Heart left ventricle (tissue), 16 donors: ENCODE measurements around the gene KCNS3. TPM values are rescaled to one million over a fixed set of nuclear protein-coding genes. Genes with fewer than 3 reads are reported as not detected.

ENCODE experiments used
- ATAC-seq, 4 donors: fragments of 200-7000 bp; cut with Tn5 transposase; one replicate each; pipeline ENCODE4 v1.9.1; 2020 to 2022; ENCODE audit warnings: moderate library complexity in 4 of 4, mild to moderate bottlenecking in 3 of 4, moderate number of reproducible peaks in 1 of 4
- DNase-seq, 5 donors: peaks; one replicate each; pipeline ENCODE4 v3.0.0-alpha.2; 2020
- H3K27ac ChIP-seq, 12 donors: fragments of 200-600 bp; sonication (generic) in 4 of 12; one replicate each; pipeline versions ENCODE4 v1.5.0 to v1.8.0; 2016 to 2022; ENCODE audit warnings: mild to moderate bottlenecking in 2 of 12
- H3K27me3 ChIP-seq, 9 donors: fragments of 200-600 bp; sonication (generic) in 2 of 9; one replicate each; pipeline versions ENCODE4 v1.5.1 to v1.8.0; 2016 to 2022; ENCODE audit warnings: mild to moderate bottlenecking in 3 of 9
- H3K36me3 ChIP-seq, 9 donors: fragments of 200-600 bp; sonication (generic) in 2 of 9; one replicate each; pipeline versions ENCODE4 v1.5.0 to v1.8.0; 2018 to 2022; ENCODE audit warnings: mild to moderate bottlenecking in 2 of 9
- H3K4me1 ChIP-seq, 12 donors: fragments of 200-600 bp; sonication (generic) in 4 of 12; one replicate each; pipeline versions ENCODE4 v1.5.0 to v1.8.0; 2016 to 2022; ENCODE audit warnings: mild to moderate bottlenecking in 3 of 12
- H3K4me3 ChIP-seq, 12 donors: fragments of 200-600 bp; sonication (generic) in 4 of 12; one replicate each; pipeline versions ENCODE4 v1.5.0 to v1.8.0; 2017 to 2022; ENCODE audit warnings: mild to moderate bottlenecking in 9 of 12, moderate library complexity in 4 of 12
- H3K9me3 ChIP-seq, 12 donors: fragments of 200-600 bp; sonication (generic) in 4 of 12; one replicate each; pipeline versions ENCODE4 v1.5.0 to v1.8.0; 2016 to 2022; ENCODE audit warnings: mild to moderate bottlenecking in 1 of 12
- CTCF ChIP-seq, 12 donors: fragments of 200-600 bp; sonication (generic) in 4 of 12; IDR thresholded peaks; one replicate each; pipeline versions ENCODE4 v1.5.0 to v1.8.0; 2018 to 2022; ENCODE audit warnings: antibody characterized with exemption in 12 of 12, mild to moderate bottlenecking in 5 of 12
- POLR2A ChIP-seq, 2 donors: fragments of 450-650 bp; IDR thresholded peaks; one replicate each; pipeline ENCODE4 v1.6.1; 2017; ENCODE audit warnings: antibody characterized with exemption in 2 of 2, mild to moderate bottlenecking in 2 of 2, moderate library complexity in 2 of 2
- WGBS, 4 donors: extraction: QIAGEN DNeasy Blood & Tissue Kit in 2 of 4; methylation state at CpG; one replicate each; pipeline versions ENCODE4 v1.1.5 to v1.1.7; 2013 to 2018; 5-methylcytosine and 5-hydroxymethylcytosine counted together
- intact Hi-C, 10 donors: fragments of 100-400 bp; cut with DNase I; formaldehyde crosslinking; loops; one replicate each; pipeline versions ENCODE4 v1.11.1 to v1.14.2; 2022
- polyA plus RNA-seq, 2 donors: library from polyadenylated mRNA; stranded (reverse); fragments of 200-250 nt; gene quantifications; one replicate each; pipeline ENCODE4 v1.2.3, GENCODE V29; 2013
- total RNA-seq, 9 donors: library from RNA; depleted of rRNA in 2 of 9; stranded (reverse); fragments of >200 nt in 2 of 9; fragmentation: NEBNext Ultra II Directional in 3 of 9; extraction: Animal tissue kit (Norgen Biotek cat#: 25700) in 3 of 9; gene quantifications; one replicate each; pipeline versions ENCODE4 v1.1.0 to v1.2.4, GENCODE V29; 2016 to 2023
- donor health status: ischemic (EF 13 %, LVEDD 7.1; RV severe dilation, severe dysfunction).
- donor health status: healthy with polysubstance abuse.
- donor health status: DM: no; HTN: yes; CAD: no.
- donor health status: DM: no; HTN: no; CAD: no.
- donor health status: ischemic (EF 25% LVEDD 6.9; RV normal size, moderate dysfunction).
- donor health status: ischemic (EF 25% LVEDD 5.7; RV mildly dilated, moderate dysfunction).
- donor health status: healthy.
- donor health status: DM: yes; HTN: yes; CAD: no.
- donor health status: ischemic (EF 35%, LVEDD 5.7; RV mildly dilated, moderate dysfunction).
- donor health status: nonischemic (EF 11% LVEDD 7.7; RV severe dilation, severe dysfunction).
- donor health status: DM: yes; HTN: yes; CAD: no.
- donor health status: PGD.
- donor health status: ischemic (EF 29% LVEDD 5.4; RV normal size, mild dysfunction).
- donor health status: nonischemic (EF 23%, LVEDD 6.1; RV moderate dilation, normal function).

Gene KCNS3
- total and polyA plus RNA-seq, 11 donors, result 1.0 to 9.9 (median 2.5) TPM

GRCh38 chr2:17879913-17880274 lies 1.4 kb downstream of the KCNS3 start:
- DNase-seq (no peak), ATAC-seq (no peak)
- TF ChIP-seq POLR2A (IDR thresholded peaks at IDR 0.05) (no peak), CTCF (IDR thresholded peaks at IDR 0.05) (no peak)
- H3K4me3 ChIP-seq, result peak overlapping the region in 11 of 12 donors; percentile 65 to 88 (median 74)
- H3K9me3 ChIP-seq, result peaks cover 0 to 3% (median 0%) of the 10 kb centered on the region in 12 donors
- intact Hi-C loops, result no loop called here
- H3K27me3 ChIP-seq, result peaks cover 0 to 55% (median 14%) of the 10 kb centered on the region in 9 donors
- peaks cover 0 to 23% (median 13%) of the 10 kb centered on the region in 12 donors for H3K4me1 ChIP-seq
- no peaks in the 10 kb centered on the region for H3K36me3 ChIP-seq
- 39 to 48% (median 43%) methylated on average over 9 of the region's 9 CpGs for WGBS, 4 donors
- H3K27ac ChIP-seq, result peak overlapping the region in 1 of 12 donors; percentile 40

- no peaks in the 10 kb centered on the region for H3K36me3 ChIP-seq
- H3K27ac ChIP-seq, result no peak overlapping the region
- no peaks in the 10 kb centered on the region for H3K4me1 ChIP-seq
- WGBS, 4 donors, result 55 to 75% (median 63%) methylated on average over 10 of the region's 10 CpGs
- DNase-seq (no peak), ATAC-seq (no peak)
- TF ChIP-seq POLR2A (IDR thresholded peaks at IDR 0.05) (no peak), CTCF (IDR thresholded peaks at IDR 0.05) (no peak)
- intact Hi-C loops, result no loop called here
- peaks cover 0 to 35% (median 0%) of the 10 kb centered on the region in 12 donors for H3K9me3 ChIP-seq
- no peak overlapping the region for H3K4me3 ChIP-seq
- no peaks in the 10 kb centered on the region for H3K27me3 ChIP-seq
Measured at GRCh38 chr2:17892770-17893534, 14.5 kb downstream of the KCNS3 start.

GRCh38 chr2:17894005-17894404 lies 15.5 kb downstream of the KCNS3 start:
- DNase-seq (no peak), ATAC-seq (no peak)
- peaks cover 0 to 37% (median 0%) of the 10 kb centered on the region in 12 donors for H3K9me3 ChIP-seq
- no peak overlapping the region for H3K27ac ChIP-seq
- WGBS, 4 donors, result 0 to 4% (median 0%) methylated on average over 1 of the region's 1 CpG; no CpG with 5 or more reads in 1 of the 4 donors
- H3K36me3 ChIP-seq, result no peaks in the 10 kb centered on the region
- H3K27me3 ChIP-seq, result no peaks in the 10 kb centered on the region
- TF ChIP-seq CTCF (IDR thresholded peaks at IDR 0.05) (no peak), POLR2A (IDR thresholded peaks at IDR 0.05) (no peak)
- intact Hi-C loops, result no loop called here
- H3K4me1 ChIP-seq, result no peaks in the 10 kb centered on the region
- H3K4me3 ChIP-seq, result no peak overlapping the region

- no peak overlapping the region for H3K27ac ChIP-seq
- H3K4me1 ChIP-seq, result no peaks in the 10 kb centered on the region
- no peaks in the 10 kb centered on the region for H3K36me3 ChIP-seq
- DNase-seq, result no peak
- H3K27me3 ChIP-seq, result no peaks in the 10 kb centered on the region
- no peak for ATAC-seq
- 60 to 77% (median 70%) methylated on average over 2 of the region's 2 CpGs for WGBS, 4 donors
- TF ChIP-seq CTCF (IDR thresholded peaks at IDR 0.05) (no peak), POLR2A (IDR thresholded peaks at IDR 0.05) (no peak)
- H3K4me3 ChIP-seq, result no peak overlapping the region
- H3K9me3 ChIP-seq, result peaks cover 0 to 34% (median 0%) of the 10 kb centered on the region in 12 donors
- intact Hi-C loops, result no loop called here
Measured at GRCh38 chr2:17894556-17894955, 16.1 kb downstream of the KCNS3 start.
